ENCODE data around the gene AJAP1.

- TF ChIP-seq EP300 (IDR thresholded peaks at IDR 0.05) (no peak), CTCF (IDR thresholded peaks at IDR 0.05) (no peak), POLR2A (IDR thresholded peaks at IDR 0.05) (no peak), POLR2AphosphoS5 (IDR thresholded peaks at IDR 0.05) (no peak)
Measured at GRCh38 chr1:4770713-4771112, 116.3 kb downstream of the AJAP1 start.

Measured in sigmoid colon (tissue), 4 donors.